GM12878 (cell line): Measurements from ENCODE around the gene BLTP3B.

Experiments
- CHD1 ChIP-seq: IDR thresholded peaks from 2 replicates; pipeline ENCODE4 v1.6.1; 2012; ENCODE audit warnings: low read depth, low read length, improper control_type of control experiment
- CHD4 ChIP-seq: fragments of 200-600 bp; sonication (generic); IDR thresholded peaks from 2 replicates; pipeline ENCODE4 v1.6.1; 2016; ENCODE audit warnings: mild to moderate bottlenecking
- CTCF ChIP-seq, 3 experiments: IDR thresholded peaks in 2 of 3; conservative IDR thresholded peaks in 1 of 3; 2 replicates each; pipeline ENCODE4 v1.5.1; 2011; ENCODE audit warnings: low read depth in 3 of 3, low read length in 3 of 3, mild to moderate bottlenecking in 3 of 3, control low read depth in 2 of 3, moderate library complexity in 2 of 3, inconsistent platforms in 1 of 3, mixed read lengths in 1 of 3; ENCODE audit not compliant: control insufficient read depth in 2 of 3, insufficient read depth in 1 of 3; ENCODE audit errors: extremely low read depth in 1 of 3
- NFYB ChIP-seq: IDR thresholded peaks from 2 replicates; pipeline ENCODE4 v1.6.1; 2011; ENCODE audit warnings: low read depth, mild to moderate bottlenecking, low read length, improper control_type of control experiment, moderate library complexity; ENCODE audit not compliant: insufficient read depth
- RAD21 ChIP-seq: IDR thresholded peaks from 2 replicates; pipeline ENCODE4 v1.6.1; 2011; ENCODE audit warnings: mild to moderate bottlenecking, low read depth, low read length, moderate library complexity; ENCODE audit not compliant: insufficient read depth
- SIN3A ChIP-seq: IDR thresholded peaks from 2 replicates; pipeline ENCODE4 v1.6.1; 2012; ENCODE audit warnings: low read depth, low read length, improper control_type of control experiment
- TF ChIP-seq, protein P1 (sequence below): fragments of 450-650 bp; formaldehyde crosslinking; IDR thresholded peaks from 2 replicates; pipeline ENCODE4 v1.4.0; 2022; ENCODE audit warnings: mild to moderate bottlenecking, moderate library complexity
- TF ChIP-seq, protein P2 (sequence below): fragments of 450-650 bp; formaldehyde crosslinking; IDR thresholded peaks from 2 replicates; pipeline ENCODE4 v1.4.0; 2020; ENCODE audit warnings: mild to moderate bottlenecking, moderate library complexity

DNA sequence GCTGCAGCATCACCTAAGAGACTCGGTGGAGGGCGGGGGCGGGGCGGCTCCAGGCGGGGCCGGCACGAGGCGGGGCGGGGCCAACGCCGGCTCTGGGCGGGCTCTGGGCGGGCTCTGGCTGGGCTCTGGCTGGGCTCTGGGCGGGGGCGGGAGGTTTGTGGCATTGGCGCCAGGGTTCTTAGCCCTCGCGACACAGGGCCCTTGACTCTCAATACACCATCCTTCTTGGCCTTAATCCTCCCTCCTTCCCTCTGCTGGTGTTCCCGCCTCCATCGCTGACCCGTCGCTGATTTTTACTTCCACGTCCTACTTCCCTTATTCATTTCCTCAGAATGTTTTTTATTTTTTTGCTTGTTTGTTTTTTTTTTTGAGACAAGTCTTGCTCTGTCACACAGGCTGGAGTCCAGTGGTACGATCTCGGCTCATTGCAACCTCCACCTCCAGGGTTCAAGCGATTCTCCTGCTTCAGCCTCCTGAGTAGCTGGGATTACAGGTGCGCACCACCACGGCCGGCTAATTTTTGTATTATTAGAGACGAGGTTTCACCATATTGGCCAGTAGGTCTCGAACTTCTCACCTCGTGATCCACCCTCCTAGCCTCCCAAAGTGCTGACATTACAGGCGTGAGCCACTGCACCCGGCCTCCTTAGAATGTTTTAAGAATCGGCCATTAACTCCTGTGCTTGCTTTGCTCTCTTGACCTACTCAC, at the start of gene BLTP3B:
- TF ChIP-seq NFYB (no peak), SIN3A (no peak), CHD1 (no peak), CTCF (IDR thresholded peaks at IDR 0.05 in 2 of 3, conservative IDR thresholded peaks at IDR 0.05 in 1 of 3; ENCODE audit: control insufficient read depth in 2 of 3, extremely low read depth in 1 of 3, insufficient read depth in 1 of 3, low read depth in 3 of 3, low read length in 3 of 3) (no peak), CHD4 (no peak), RAD21 (no peak)
- TF ChIP-seq, protein P1, sequence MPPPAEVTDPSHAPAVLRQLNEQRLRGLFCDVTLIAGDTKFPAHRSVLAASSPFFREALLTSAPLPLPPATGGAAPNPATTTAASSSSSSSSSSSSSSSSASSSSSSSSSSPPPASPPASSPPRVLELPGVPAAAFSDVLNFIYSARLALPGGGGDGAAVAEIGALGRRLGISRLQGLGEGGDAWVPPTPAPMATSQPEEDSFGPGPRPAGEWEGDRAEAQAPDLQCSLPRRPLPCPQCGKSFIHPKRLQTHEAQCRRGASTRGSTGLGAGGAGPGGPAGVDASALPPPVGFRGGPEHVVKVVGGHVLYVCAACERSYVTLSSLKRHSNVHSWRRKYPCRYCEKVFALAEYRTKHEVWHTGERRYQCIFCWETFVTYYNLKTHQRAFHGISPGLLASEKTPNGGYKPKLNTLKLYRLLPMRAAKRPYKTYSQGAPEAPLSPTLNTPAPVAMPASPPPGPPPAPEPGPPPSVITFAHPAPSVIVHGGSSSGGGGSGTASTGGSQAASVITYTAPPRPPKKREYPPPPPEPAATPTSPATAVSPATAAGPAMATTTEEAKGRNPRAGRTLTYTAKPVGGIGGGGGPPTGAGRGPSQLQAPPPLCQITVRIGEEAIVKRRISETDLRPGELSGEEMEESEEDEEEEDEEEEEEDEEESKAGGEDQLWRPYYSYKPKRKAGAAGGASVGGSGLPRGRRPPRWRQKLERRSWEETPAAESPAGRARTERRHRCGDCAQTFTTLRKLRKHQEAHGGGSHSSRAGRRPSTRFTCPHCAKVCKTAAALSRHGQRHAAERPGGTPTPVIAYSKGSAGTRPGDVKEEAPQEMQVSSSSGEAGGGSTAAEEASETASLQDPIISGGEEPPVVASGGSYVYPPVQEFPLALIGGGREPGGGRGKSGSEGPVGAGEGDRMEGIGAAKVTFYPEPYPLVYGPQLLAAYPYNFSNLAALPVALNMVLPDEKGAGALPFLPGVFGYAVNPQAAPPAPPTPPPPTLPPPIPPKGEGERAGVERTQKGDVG (CRISPR knock-in tag), result no peak
- TF ChIP-seq, protein P2, sequence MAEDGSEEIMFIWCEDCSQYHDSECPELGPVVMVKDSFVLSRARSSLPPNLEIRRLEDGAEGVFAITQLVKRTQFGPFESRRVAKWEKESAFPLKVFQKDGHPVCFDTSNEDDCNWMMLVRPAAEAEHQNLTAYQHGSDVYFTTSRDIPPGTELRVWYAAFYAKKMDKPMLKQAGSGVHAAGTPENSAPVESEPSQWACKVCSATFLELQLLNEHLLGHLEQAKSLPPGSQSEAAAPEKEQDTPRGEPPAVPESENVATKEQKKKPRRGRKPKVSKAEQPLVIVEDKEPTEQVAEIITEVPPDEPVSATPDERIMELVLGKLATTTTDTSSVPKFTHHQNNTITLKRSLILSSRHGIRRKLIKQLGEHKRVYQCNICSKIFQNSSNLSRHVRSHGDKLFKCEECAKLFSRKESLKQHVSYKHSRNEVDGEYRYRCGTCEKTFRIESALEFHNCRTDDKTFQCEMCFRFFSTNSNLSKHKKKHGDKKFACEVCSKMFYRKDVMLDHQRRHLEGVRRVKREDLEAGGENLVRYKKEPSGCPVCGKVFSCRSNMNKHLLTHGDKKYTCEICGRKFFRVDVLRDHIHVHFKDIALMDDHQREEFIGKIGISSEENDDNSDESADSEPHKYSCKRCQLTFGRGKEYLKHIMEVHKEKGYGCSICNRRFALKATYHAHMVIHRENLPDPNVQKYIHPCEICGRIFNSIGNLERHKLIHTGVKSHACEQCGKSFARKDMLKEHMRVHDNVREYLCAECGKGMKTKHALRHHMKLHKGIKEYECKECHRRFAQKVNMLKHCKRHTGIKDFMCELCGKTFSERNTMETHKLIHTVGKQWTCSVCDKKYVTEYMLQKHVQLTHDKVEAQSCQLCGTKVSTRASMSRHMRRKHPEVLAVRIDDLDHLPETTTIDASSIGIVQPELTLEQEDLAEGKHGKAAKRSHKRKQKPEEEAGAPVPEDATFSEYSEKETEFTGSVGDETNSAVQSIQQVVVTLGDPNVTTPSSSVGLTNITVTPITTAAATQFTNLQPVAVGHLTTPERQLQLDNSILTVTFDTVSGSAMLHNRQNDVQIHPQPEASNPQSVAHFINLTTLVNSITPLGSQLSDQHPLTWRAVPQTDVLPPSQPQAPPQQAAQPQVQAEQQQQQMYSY, result no peak
